HG03354 (cell line): Measurements from ENCODE around the gene DNTT.

ENCODE experiments used
- ATAC-seq: cut with Tn5 transposase; IDR thresholded peaks from one replicate; pipeline ENCODE4 v1.9.1; 2021; ENCODE audit warnings: mild to moderate bottlenecking; ENCODE audit not compliant: unreplicated experiment, poor library complexity, severe bottlenecking

DNTT gene

DNA sequence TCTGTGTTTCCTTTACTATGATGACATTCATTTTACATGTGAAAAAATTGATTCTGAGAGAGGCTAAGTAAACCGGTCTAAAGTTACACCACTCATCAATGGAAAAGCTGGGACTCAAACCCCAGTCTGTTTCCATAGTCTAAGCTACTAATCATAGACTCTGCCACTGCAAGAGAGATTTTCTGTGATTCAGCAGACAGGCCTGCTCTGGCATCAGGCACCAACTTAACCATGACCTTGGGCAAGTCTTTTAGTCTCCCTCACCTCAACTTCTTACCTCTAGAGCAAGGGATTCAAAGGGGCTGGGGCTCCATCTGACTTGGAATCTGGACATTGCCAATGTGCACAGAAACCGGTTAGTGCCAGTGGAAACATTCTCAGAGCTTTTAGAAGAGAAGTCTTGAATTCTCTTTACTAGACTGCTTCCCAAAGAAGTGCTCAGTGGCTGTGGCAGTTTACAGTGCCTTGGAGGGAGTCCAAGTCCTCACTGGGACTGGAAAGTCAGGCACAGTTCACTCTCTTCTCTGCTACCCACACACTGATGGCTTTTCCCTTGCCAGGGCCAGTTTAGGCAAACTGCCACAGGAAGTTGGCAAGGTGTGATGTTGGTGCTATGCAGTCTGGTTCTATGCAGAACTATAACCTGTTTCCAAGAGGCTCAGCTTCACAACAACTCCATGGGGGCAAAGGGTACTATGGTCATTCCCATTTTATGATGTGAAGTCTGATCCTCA is 28.4 kb upstream of the DNTT start:
- no peak for ATAC-seq

DNA sequence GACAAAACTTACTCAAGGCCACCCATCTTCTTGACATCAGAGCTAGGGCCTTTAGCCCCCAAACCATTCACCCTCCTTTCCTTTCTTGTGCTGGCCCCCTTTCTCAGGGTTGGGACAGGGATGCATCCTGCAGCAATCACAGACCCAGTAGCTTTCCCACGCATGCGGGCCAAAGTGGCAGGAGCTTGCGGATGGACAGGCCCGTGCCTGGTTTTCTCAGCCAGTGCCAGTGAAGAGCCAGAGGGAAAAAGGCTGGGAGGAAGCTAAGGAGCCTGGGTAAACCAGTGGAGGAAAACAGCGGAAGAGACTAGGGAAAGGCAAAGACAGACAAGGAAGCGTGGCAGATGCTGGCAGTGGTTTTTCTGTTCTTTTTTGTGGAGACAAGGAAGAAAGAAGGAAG is 27.8 kb upstream of the DNTT start:
- no peak for ATAC-seq

DNA sequence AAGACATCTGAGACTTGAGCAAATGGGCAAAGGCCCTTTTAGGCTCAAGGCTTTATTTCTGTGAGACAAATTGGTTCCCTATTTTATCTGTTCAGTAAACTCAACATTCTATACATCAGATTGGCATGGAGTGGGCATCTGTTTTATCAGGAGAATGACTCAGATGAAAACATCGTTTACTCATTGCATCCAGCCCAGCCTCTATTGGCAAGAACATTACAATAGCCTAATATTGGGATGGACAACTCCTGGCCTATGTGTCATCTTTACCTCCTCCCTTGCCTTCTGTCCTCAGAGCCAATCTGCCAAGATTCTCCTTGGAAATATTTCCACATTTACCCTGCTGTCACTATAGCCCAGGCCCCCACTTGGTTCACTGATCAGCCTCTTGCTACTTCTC is 27.4 kb upstream of the DNTT start:
- no peak for ATAC-seq

GRCh38 chr10:96279191-96279641 is 25.0 kb upstream of the DNTT start:
- peak; percentile 74 for ATAC-seq

DNA sequence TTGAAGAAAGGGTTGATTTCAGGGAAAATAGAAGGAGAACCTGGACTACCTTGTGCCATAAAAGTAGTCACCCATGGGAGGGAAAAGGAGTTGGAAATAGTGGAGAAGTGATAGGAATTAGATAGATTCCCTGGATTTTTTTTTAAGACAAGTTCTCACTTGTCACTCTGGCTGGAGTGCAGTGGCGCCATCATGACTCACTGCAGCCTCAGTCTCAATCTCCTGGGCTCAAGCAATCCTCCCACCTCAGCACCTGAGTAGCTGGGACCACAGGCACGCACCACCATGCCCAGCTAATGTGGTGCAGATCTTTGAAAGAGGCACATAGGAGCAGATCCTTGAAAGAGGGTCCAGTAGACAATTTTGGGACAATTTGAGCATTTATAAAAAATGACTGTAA is 23.4 kb upstream of the DNTT start:
- ATAC-seq, result no peak

DNA sequence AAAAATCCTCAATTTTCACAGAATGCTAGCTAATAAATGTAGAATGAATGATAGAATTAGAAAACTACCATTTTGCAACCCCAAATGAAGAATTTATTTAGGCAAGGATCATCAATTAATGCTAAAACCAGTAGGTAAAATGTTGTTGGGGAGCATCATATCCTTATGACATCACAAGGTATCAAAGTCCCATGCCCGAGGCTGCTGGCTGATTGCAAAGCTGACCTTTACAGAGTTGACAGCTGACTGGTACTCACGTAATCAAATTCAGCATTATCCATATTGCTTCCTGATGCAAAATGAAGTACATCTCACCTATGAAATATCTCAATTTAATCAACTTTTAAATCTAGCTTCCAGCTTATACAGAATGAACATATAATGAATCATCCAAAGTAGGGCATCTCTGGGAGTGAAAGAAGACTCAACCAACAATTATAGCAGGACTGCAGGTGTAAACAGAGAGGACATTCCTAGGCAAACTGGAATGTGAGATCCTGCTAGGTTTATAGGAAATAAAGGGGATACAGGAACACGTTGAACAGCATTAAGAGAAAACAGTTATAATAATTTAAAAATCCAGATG is 22.7 kb upstream of the DNTT start:
- ATAC-seq, result no peak

GRCh38 chr10:96283351-96283750 is 20.9 kb upstream of the DNTT start:
- ATAC-seq, result no peak

- ATAC-seq, result no peak
These were observed 20.5 kb upstream of the DNTT start for GRCh38 chr10:96283756-96284155.

DNA sequence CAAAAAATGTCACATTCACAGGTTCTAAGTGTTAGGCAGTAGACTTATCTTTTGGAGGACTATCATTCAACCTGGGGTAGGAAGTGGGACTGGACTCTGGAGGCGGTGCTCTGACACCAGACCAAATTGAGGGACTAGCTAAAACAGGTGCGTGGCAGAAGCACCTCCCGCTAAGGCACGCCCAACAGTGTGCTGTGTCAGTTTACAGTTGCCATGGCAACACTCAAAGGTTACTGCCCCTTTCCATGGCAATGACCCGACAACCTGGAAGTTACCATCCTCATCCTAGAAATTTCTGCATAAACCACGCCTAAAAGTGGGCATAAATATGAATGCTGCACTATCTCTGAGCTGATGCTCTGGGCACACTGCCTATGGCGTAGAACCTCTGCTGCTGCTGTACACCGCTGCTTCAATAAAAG is 18.9 kb upstream of the DNTT start:
- ATAC-seq, result no peak

DNA sequence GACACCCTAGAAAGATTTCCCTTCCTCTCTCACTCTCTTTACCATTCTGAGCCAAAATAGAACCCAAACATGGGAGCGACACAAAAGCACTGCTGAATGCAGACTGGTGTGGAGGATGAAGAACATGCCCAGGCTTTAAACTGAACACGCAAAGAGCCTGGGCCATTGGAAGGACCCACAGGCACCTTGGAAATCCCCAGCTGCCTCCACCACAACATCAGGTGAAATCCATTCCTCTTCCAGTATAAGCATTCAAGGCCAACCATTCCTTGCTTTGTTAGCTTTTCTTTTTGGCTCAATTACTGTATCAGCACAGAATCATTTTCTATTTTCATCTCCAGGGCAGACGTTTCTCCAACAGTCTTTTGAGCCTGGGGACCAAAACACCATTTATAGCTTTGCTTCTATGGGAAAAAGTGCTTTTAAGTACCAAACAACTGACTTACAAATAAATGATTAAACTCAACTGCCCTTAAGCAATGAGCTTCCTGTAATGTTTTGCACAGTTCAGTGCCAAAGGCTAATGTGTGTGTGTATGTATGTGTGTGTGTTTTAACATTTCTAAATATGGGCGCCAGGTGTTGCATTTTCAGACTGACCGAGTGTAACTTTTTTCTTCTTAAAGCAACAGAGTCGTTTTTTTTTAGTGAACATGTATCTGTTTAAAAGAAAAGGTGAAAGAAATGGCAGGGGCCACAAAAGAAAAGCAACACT is 16.7 kb upstream of the DNTT start:
- ATAC-seq, result peak; percentile 72

DNA sequence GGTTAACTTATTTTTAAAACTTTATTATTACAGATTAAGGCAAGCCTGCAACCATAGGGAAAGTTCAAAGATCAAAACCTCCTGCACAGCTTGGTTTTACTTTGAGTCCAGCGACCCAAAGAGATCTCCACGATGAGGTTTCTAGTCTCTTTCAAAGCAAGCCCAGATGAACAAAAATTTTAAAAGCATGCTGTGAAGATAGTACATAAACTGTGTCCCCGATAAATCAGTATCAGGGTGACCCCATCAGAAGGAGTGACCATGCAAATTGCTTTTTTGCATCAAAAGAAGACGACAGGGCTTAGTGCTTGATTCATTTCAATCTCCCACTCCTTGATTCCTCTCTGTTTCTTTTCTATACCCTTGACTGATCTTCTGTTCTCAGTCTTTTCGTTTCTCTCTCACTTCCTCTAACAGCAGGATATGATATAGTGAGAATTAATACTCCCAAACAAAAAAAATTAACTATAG is 16.0 kb upstream of the DNTT start:
- peak; percentile 60 for ATAC-seq

GRCh38 chr10:96289218-96289910 is 14.9 kb upstream of the DNTT start:
- no peak for ATAC-seq

DNA sequence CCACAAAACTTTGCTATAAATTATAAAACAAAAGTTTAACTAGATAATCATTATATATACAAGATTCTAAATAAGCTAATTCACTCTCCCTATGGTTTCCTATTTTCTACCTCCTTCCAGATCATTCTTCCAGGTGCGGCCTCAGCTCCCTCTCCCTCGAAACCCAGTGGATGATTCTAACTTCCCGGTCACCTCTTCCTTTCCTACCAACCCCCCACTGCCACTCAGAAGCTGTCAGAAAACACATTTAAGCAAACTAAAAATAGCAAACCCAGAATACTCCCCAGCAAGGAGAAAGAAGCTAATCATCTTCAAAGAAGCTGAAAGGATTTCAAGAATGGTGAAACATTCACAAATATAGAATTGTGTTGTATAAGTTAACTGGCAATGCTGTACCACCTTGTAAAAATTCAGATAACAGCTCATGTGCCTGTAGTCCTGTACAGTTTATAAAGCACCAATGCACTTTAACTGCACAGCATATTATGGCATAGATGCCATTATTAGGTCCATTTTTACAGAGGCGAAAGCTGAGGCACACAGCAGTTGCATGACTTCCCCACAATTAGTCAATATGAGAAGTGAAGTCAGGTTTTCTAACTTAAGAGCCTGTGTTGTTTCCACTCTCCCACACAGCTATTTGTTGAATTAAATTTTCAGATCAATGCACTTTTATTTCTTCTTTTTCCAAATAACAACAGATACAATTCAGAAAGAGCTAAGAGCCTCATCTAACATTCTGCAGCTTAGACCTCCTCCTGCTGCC is 13.7 kb upstream of the DNTT start:
- no peak for ATAC-seq

DNA sequence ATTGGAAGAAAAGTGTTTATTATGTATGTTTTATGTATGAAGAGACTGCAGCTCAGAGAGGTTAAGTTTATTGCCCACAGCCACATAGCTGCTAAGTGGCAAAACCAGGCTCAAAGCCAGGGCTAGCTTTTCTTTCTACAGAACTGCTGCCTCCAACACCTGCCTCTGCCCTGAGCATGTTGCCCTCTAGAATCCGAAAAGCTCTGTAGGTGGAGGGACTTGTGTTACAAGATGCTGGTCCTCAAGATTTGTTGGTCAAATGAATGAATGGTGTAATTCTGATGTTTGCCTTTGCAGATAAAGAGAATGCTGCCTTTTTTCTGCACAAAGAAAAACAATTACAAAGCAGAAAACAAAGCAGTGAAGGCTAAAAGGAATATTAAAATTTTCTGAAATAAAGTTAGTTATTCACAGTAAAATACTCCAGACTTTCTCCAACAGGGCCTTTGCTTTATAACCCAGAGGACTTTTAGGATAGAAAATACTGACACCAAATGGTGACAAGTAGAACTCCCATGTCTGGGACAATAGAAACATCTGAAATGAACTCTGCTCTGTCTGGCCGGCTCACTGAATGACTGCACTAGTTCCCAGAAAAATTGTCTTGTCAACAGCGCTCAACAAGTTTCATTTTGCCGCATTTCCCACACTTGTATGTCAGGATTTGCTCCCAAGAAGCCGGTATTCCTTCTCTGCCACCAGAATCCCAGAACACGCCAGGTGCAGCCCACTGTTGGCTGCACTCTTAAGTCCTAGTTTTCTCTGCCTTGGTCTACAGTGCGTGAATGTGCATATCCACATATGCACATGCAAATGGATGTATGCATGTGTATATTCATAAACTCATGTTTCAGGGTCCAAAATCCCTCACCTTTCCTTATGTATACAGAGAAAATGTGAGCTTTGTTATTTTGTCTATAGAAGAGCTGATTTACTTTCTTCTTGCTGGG is 11.0 kb upstream of the DNTT start:
- ATAC-seq, result peak; percentile 65

DNA sequence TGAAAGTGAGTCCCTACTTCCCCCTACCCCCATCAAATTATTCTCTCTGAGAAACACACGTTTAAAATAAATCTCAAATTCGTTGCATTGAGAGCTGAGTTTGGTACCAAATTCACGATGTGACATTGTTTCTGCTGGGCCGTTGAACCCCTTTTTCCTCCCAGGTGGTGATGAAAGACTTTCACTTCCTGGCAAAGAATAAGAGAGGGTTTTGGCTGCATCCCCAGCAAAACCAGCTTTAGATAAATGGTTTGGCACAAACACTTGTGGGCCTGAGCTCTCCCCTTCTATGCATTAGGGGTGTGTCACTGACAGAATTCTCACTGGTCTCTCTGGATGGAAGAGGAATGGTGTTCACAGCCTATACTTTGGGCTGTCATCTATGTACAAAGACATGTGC is 8.8 kb upstream of the DNTT start:
- ATAC-seq, result no peak

GRCh38 chr10:96297486-96297885 is 6.7 kb upstream of the DNTT start:
- no peak for ATAC-seq

DNA sequence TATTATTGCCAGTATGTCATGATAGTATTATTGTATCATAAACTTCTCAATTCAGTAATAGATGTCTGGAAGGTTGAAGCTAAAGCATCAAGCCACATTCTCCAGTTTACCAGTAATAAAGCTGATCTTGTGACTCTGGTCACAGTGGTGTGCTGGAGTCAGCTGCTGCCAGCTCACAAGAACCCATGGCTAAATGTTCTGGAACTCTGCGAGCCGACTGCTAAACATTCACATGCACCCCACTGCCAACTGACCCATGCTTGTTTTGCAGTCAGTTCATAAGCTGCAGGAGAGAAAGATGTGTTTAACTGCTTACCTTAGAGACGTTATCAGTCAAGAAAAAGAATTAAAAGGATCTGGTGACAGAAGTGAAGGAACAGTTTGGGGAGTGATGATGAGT is 5.9 kb upstream of the DNTT start:
- ATAC-seq, result no peak

DNA sequence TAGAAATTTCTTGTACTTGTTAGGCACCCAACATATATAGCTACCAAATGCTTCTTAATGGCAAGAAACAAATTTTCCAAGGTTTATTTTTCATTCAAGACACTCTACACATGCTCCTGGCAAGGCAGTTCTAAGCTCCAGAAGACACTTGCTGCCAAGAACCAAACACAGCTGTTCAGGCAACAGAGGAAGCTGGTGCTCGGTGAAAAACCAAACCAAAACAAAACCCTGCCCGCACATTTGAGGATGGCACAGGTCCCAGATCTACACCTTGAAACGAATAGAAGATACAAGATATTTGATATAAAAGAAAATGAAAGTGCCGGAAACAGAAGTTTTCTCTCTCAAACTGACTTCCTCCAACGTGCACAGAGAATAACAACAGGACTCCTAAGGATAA is 4.9 kb upstream of the DNTT start:
- ATAC-seq, result no peak

GRCh38 chr10:96301616-96302015 is 2.6 kb upstream of the DNTT start:
- no peak for ATAC-seq
